Sigmoid colon (tissue), 4 donors: Measurements from ENCODE around the gene POLR2J2.
"Not testable (repeated sequence)": the region's sequence is repeated elsewhere in the genome, so short reads cannot be mapped to it uniquely, and the experiment has no call there.

Experiments
- EP300 ChIP-seq, 4 donors: sonication (generic); formaldehyde crosslinking; IDR thresholded peaks; one replicate each; pipeline ENCODE4 v1.6.1; 2017; ENCODE audit warnings: antibody characterized with exemption in 4 of 4
- POLR2A ChIP-seq, 2 donors: fragments of 450-650 bp; IDR thresholded peaks; one replicate each; pipeline ENCODE4 v1.6.1; 2016; ENCODE audit warnings: antibody characterized with exemption in 2 of 2, mild to moderate bottlenecking in 2 of 2, moderate library complexity in 2 of 2
- POLR2AphosphoS5 ChIP-seq, 4 donors: sonication (generic); formaldehyde crosslinking; IDR thresholded peaks; one replicate each; pipeline ENCODE4 v1.6.1; 2017; ENCODE audit warnings: antibody characterized with exemption in 4 of 4
- TF ChIP-seq, protein P1 (sequence below), 4 experiments: fragments of 450-650 bp in 3 of 4; fragments of 200-600 bp in 1 of 4; IDR thresholded peaks; one replicate each; pipeline ENCODE4 v1.5.1; 2016 to 2019; ENCODE audit warnings: antibody characterized with exemption in 4 of 4, mild to moderate bottlenecking in 3 of 4, moderate library complexity in 2 of 4

GRCh38 chr7:102715718-102716117 is 44.3 kb upstream of the POLR2J2 start:
- TF ChIP-seq, protein P1, sequence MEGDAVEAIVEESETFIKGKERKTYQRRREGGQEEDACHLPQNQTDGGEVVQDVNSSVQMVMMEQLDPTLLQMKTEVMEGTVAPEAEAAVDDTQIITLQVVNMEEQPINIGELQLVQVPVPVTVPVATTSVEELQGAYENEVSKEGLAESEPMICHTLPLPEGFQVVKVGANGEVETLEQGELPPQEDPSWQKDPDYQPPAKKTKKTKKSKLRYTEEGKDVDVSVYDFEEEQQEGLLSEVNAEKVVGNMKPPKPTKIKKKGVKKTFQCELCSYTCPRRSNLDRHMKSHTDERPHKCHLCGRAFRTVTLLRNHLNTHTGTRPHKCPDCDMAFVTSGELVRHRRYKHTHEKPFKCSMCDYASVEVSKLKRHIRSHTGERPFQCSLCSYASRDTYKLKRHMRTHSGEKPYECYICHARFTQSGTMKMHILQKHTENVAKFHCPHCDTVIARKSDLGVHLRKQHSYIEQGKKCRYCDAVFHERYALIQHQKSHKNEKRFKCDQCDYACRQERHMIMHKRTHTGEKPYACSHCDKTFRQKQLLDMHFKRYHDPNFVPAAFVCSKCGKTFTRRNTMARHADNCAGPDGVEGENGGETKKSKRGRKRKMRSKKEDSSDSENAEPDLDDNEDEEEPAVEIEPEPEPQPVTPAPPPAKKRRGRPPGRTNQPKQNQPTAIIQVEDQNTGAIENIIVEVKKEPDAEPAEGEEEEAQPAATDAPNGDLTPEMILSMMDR (IDR thresholded peaks at IDR 0.05) = not testable (repeated sequence)
- not testable (repeated sequence) for TF ChIP-seq POLR2A, EP300, POLR2AphosphoS5 (IDR thresholded peaks at IDR 0.05)
